Measurements from ENCODE around the gene RGS17.
A peak's percentile ranks its signal among the peaks of the same experiment; 100 is the strongest.
"Not testable (repeated sequence)": the region's sequence is repeated elsewhere in the genome, so short reads cannot be mapped to it uniquely, and the experiment has no call there.

Gene RGS17

GRCh38 chr6:153015094-153015640 lies 115.9 kb downstream of the RGS17 start:
- H3K4me3 ChIP-seq (ENCODE audit: low read depth, low read length): no peak overlapping the region
- TF ChIP-seq, protein P1, sequence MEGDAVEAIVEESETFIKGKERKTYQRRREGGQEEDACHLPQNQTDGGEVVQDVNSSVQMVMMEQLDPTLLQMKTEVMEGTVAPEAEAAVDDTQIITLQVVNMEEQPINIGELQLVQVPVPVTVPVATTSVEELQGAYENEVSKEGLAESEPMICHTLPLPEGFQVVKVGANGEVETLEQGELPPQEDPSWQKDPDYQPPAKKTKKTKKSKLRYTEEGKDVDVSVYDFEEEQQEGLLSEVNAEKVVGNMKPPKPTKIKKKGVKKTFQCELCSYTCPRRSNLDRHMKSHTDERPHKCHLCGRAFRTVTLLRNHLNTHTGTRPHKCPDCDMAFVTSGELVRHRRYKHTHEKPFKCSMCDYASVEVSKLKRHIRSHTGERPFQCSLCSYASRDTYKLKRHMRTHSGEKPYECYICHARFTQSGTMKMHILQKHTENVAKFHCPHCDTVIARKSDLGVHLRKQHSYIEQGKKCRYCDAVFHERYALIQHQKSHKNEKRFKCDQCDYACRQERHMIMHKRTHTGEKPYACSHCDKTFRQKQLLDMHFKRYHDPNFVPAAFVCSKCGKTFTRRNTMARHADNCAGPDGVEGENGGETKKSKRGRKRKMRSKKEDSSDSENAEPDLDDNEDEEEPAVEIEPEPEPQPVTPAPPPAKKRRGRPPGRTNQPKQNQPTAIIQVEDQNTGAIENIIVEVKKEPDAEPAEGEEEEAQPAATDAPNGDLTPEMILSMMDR (IDR thresholded peaks at IDR 0.05; ENCODE audit: low read depth, low read length, missing control alignments): no peak
- DNase-seq (ENCODE audit: low read depth): no peak

DNA sequence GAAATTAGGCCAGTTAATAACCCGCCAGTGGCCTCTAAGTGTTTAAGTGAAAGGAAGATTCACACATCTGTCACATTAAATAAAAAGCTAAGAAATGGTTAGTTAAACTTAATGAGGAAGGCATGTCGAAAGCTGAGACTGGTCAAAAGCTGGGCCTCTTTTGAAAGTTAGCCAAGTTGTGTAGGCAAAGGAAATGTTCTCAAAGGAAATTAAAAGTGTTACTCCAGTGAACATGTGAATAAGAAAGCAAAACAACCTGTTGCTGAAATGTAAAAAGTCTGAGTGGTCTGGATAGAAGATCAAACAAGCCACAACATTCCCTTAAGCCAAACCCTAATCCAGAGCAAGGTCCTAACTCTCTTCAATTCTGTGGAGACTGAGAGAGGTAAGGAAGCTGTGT lies 117.6 kb downstream of the RGS17 start:
- TF ChIP-seq, protein P1 (IDR thresholded peaks at IDR 0.05; ENCODE audit: low read depth, low read length, missing control alignments): no peak
- no peak for DNase-seq (ENCODE audit: low read depth)

DNA sequence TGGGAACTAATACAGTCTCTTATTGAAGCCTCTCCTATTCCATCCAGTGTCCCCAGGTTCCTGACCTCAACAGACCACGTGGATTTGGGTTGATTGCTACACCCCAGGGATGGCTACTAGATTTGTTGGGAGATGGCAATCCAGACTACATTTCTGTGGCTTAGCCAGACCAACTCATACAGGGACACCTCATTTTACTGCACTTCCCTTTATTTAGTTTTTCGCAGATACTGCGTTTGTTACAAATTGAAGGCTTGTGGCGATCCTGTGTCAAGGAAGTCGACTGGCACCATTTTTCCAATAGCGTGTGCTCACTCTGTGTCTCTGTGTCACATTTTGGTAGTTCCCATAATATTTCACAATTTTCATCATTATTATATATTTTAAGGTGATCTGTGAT lies 118.2 kb downstream of the RGS17 start:
- H3K4me3 ChIP-seq (ENCODE audit: low read depth, low read length): no peak overlapping the region
- DNase-seq (ENCODE audit: low read depth): no peak
- TF ChIP-seq, protein P1 (IDR thresholded peaks at IDR 0.05; ENCODE audit: low read depth, low read length, missing control alignments): no peak

More for the DNA sequence above, 117.6 kb downstream of the RGS17 start:
- no peak overlapping the region for H3K4me3 ChIP-seq (ENCODE audit: low read depth, low read length)

- H3K4me3 ChIP-seq (ENCODE audit: low read depth, low read length): peak overlapping the region; percentile 98
- DNase-seq (ENCODE audit: low read depth): no peak
Measured at GRCh38 chr6:153003366-153003690, 127.8 kb downstream of the RGS17 start.

GRCh38 chr6:153002613-153003365 lies 128.3 kb downstream of the RGS17 start, which contains the start of gene MTRF1L:
Gene MTRF1L (minus strand): TSS chr6:153002709. CDS start chr6:153002685, 24 bp downstream.
- peak within 1 kb of the TSS; percentile 98 for H3K4me3 ChIP-seq (ENCODE audit: low read depth, low read length)
- DNase-seq (ENCODE audit: low read depth): peak; percentile 90
- TF ChIP-seq, protein P1 (IDR thresholded peaks at IDR 0.05; ENCODE audit: low read depth, low read length, missing control alignments): no peak

More at GRCh38 chr6:153003366-153003690, 127.8 kb downstream of the RGS17 start:
- TF ChIP-seq, protein P1 (IDR thresholded peaks at IDR 0.05; ENCODE audit: low read depth, low read length, missing control alignments): no peak

GRCh38 chr6:153001767-153002612 lies 129.1 kb downstream of the RGS17 start:
- TF ChIP-seq, protein P1 (IDR thresholded peaks at IDR 0.05; ENCODE audit: low read depth, low read length, missing control alignments): no peak
- peak overlapping the region; percentile 98 for H3K4me3 ChIP-seq (ENCODE audit: low read depth, low read length)
- DNase-seq (ENCODE audit: low read depth): no peak

- H3K4me3 ChIP-seq (ENCODE audit: low read depth, low read length): peak overlapping the region; percentile 98; the same call in 1 of the 2 replicates
Measured at GRCh38 chr6:153000790-153001189, 130.3 kb downstream of the RGS17 start.

More at GRCh38 chr6:153000790-153001189, 130.3 kb downstream of the RGS17 start:
- not testable (repeated sequence) for DNase-seq (ENCODE audit: low read depth)
